SK-N-SH (cell line): Measurements from ENCODE around the gene BLZF1.

Experiments used
- EP300 ChIP-seq, 2 experiments: IDR thresholded peaks; 2 replicates each; pipeline versions ENCODE4 v1.4.0 to v1.6.1; 2012; ENCODE audit warnings: borderline replicate concordance in 1 of 2, low read depth in 1 of 2, low read length in 1 of 2
- EZH2phosphoT487 ChIP-seq: fragments of 200-600 bp; sonication (generic); IDR thresholded peaks from 2 replicates; pipeline ENCODE4 v1.6.1; 2017; ENCODE audit warnings: low read depth, mixed run types, mild to moderate bottlenecking, antibody characterized with exemption, moderate library complexity, borderline replicate concordance
- FOXM1 ChIP-seq: IDR thresholded peaks from 2 replicates; pipeline ENCODE4 v1.4.0; 2012; ENCODE audit warnings: low read depth, mild to moderate bottlenecking
- JUND ChIP-seq: IDR thresholded peaks from 2 replicates; pipeline ENCODE4 v1.4.0; 2012
- MXI1 ChIP-seq: IDR thresholded peaks from 2 replicates; pipeline ENCODE4 v1.6.1; 2012; ENCODE audit warnings: mild to moderate bottlenecking, low read depth, low read length, improper control_type of control experiment
- RCOR1 ChIP-seq: fragments of 150-350 bp; IDR thresholded peaks from 2 replicates; pipeline ENCODE4 v1.6.1; 2017; ENCODE audit warnings: antibody characterized with exemption, low read length
- RFX5 ChIP-seq: IDR thresholded peaks from 2 replicates; pipeline ENCODE4 v1.6.1; 2012; ENCODE audit warnings: mild to moderate bottlenecking, improper control_type of control experiment, low read length
- TAF1 ChIP-seq: IDR thresholded peaks from 2 replicates; pipeline ENCODE4 v1.6.1; 2012; ENCODE audit warnings: low read depth, mild to moderate bottlenecking, low read length, moderate library complexity, borderline replicate concordance
- YY1 ChIP-seq: IDR thresholded peaks from 2 replicates; pipeline ENCODE4 v1.4.0; 2012; ENCODE audit warnings: low read depth, mild to moderate bottlenecking
- TF ChIP-seq, protein P1 (sequence below): fragments of 200-600 bp; sonication (generic); IDR thresholded peaks from 2 replicates; pipeline ENCODE4 v1.6.1; 2017; ENCODE audit warnings: antibody characterized with exemption, mild to moderate bottlenecking, moderate library complexity

DNA sequence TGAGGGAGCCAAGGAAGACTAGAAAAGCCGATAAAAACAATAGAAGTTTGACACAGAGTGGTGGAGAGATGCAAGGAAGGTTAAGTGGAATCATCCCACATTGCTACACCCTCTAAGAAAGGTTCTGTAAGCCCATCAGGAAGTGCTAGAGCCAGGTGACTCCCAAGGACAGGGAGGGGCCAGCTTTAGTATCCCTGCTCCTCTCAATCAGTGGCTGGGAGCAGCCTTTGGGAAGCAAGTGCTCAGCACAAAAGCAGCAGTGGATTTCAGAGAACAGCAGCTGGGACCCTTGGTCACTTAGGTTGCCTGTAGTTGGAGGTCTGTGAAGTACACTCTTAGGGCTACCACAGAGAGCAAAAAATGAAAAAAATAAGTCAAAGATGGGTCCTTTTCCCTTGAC lies 42.9 kb upstream of the BLZF1 start:
- TF ChIP-seq, protein P1, sequence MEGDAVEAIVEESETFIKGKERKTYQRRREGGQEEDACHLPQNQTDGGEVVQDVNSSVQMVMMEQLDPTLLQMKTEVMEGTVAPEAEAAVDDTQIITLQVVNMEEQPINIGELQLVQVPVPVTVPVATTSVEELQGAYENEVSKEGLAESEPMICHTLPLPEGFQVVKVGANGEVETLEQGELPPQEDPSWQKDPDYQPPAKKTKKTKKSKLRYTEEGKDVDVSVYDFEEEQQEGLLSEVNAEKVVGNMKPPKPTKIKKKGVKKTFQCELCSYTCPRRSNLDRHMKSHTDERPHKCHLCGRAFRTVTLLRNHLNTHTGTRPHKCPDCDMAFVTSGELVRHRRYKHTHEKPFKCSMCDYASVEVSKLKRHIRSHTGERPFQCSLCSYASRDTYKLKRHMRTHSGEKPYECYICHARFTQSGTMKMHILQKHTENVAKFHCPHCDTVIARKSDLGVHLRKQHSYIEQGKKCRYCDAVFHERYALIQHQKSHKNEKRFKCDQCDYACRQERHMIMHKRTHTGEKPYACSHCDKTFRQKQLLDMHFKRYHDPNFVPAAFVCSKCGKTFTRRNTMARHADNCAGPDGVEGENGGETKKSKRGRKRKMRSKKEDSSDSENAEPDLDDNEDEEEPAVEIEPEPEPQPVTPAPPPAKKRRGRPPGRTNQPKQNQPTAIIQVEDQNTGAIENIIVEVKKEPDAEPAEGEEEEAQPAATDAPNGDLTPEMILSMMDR: no peak
- TF ChIP-seq RCOR1 (no peak), FOXM1 (no peak), EP300 (IDR thresholded peaks at IDR 0.05; ENCODE audit: borderline replicate concordance in 1 of 2, low read depth in 1 of 2, low read length in 1 of 2) (no peak), MXI1 (no peak), YY1 (no peak), EZH2phosphoT487 (no peak), JUND (no peak), RFX5 (no peak), TAF1 (no peak)
